Heart right ventricle (tissue), 16 donors: ENCODE measurements around the gene CPED1. TPM values are rescaled to one million over a fixed set of nuclear protein-coding genes. Genes with fewer than 3 reads are reported as not detected.

Experiments
- ATAC-seq, 8 donors: fragments of 200-7000 bp; cut with Tn5 transposase; one replicate each; pipeline ENCODE4 v1.9.1; 2020; ENCODE audit warnings: mild to moderate bottlenecking in 8 of 8, moderate library complexity in 8 of 8, moderate number of reproducible peaks in 1 of 8
- DNase-seq, 2 donors: peaks; one replicate each; pipeline ENCODE4 v3.0.0-alpha.2; 2020
- H3K27ac ChIP-seq, 10 donors: fragments of 200-600 bp; sonication (generic) in 2 of 10; one replicate each; pipeline versions ENCODE4 v1.5.0 to v1.8.0; 2020 to 2022; ENCODE audit warnings: mild to moderate bottlenecking in 3 of 10
- H3K27me3 ChIP-seq, 7 donors: fragments of 200-600 bp; one replicate each; pipeline ENCODE4 v1.8.0; 2021 to 2022; ENCODE audit warnings: mild to moderate bottlenecking in 2 of 7
- H3K36me3 ChIP-seq, 9 donors: fragments of 200-600 bp; sonication (generic) in 1 of 9; one replicate each; pipeline versions ENCODE4 v1.5.0 to v1.8.0; 2020 to 2022; ENCODE audit warnings: mild to moderate bottlenecking in 2 of 9
- H3K4me1 ChIP-seq, 9 donors: fragments of 200-600 bp; sonication (generic) in 1 of 9; one replicate each; pipeline versions ENCODE4 v1.5.0 to v1.8.0; 2020 to 2022; ENCODE audit warnings: mild to moderate bottlenecking in 4 of 9
- H3K4me3 ChIP-seq, 10 donors: fragments of 200-600 bp; sonication (generic) in 2 of 10; one replicate each; pipeline versions ENCODE4 v1.5.0 to v1.8.0; 2020 to 2022; ENCODE audit warnings: mild to moderate bottlenecking in 7 of 10, moderate library complexity in 2 of 10
- H3K9me3 ChIP-seq, 11 donors: fragments of 200-600 bp in 10 of 11; sonication (generic) in 2 of 11; one replicate each; pipeline versions ENCODE4 v1.5.0 to v1.8.0; 2013 to 2022; ENCODE audit warnings: mild to moderate bottlenecking in 2 of 11, control low read depth in 1 of 11, moderate library complexity in 1 of 11
- CTCF ChIP-seq, 9 donors: fragments of 200-600 bp; sonication (generic) in 2 of 9; IDR thresholded peaks; one replicate each; pipeline versions ENCODE4 v1.5.0 to v1.8.0; 2021 to 2022; ENCODE audit warnings: antibody characterized with exemption in 9 of 9, mild to moderate bottlenecking in 5 of 9, moderate library complexity in 1 of 9
- WGBS, 2 donors: extraction: QIAGEN DNeasy Blood & Tissue Kit; methylation state at CpG; one replicate each; pipeline ENCODE4 v1.1.7; 2013; ENCODE audit warnings: inconsistent platforms in 1 of 2; 5-methylcytosine and 5-hydroxymethylcytosine counted together
- intact Hi-C, 10 donors: fragments of 100-400 bp; cut with DNase I; formaldehyde crosslinking; loops; one replicate each; pipeline versions ENCODE4 v1.11.1 to v1.14.2; 2022
- polyA plus RNA-seq, 2 donors: library from polyadenylated mRNA; stranded (reverse); fragments of 200-250 nt; gene quantifications; one replicate each; pipeline ENCODE4 v1.2.3, GENCODE V29; 2013
- total RNA-seq, 10 donors: library from RNA; stranded (reverse); fragmentation: NEBNext Ultra II Directional in 3 of 10; extraction: Animal tissue kit (Norgen Biotek cat#: 25700) in 3 of 10; gene quantifications; one replicate each; pipeline versions ENCODE4 v1.2.1 to v1.2.4, GENCODE V29; 2021 to 2023
- donor health status: Arrhythmogenic right ventricular cardiomyopathy.
- donor health status: ischemic (EF 13 %, LVEDD 7.1; RV severe dilation, severe dysfunction).
- donor health status: healthy with polysubstance abuse.
- donor health status: DM: no; HTN: yes; CAD: no.
- donor health status: DM: no; HTN: no; CAD: no.
- donor health status: ischemic (EF 25% LVEDD 6.9; RV normal size, moderate dysfunction).
- donor health status: ischemic (EF 25% LVEDD 5.7; RV mildly dilated, moderate dysfunction).
- donor health status: healthy.
- donor health status: DM: yes; HTN: yes; CAD: no.
- donor health status: Ischemic cardiomyopathy.
- donor health status: ischemic (EF 35%, LVEDD 5.7; RV mildly dilated, moderate dysfunction).
- donor health status: nonischemic (EF 11% LVEDD 7.7; RV severe dilation, severe dysfunction).
- donor health status: DM: yes; HTN: yes; CAD: no.
- donor health status: PGD.
- donor health status: ischemic (EF 29% LVEDD 5.4; RV normal size, mild dysfunction).
- donor health status: nonischemic (EF 23%, LVEDD 6.1; RV moderate dilation, normal function).

Gene CPED1
- total and polyA plus RNA-seq, 12 donors = 3.9 to 56.5 (median 31.2) TPM

GRCh38 chr7:121186746-121187145 lies 198.2 kb downstream of the CPED1 start:
- Histone ChIP-seq H3K36me3 (no peaks in the 10 kb centered on the region), H3K27me3 (no peaks in the 10 kb centered on the region), H3K4me3 (no peak overlapping the region), H3K27ac (no peak overlapping the region), H3K9me3 (peaks cover 0 to 6% (median 0%) of the 10 kb centered on the region in 11 donors), H3K4me1 (peaks cover 0 to 11% (median 4%) of the 10 kb centered on the region in 9 donors)
- 86 to 88% methylated on average over 1 of the region's 1 CpG for WGBS, 2 donors
- intact Hi-C loops = no loop called here
- TF ChIP-seq CTCF (IDR thresholded peaks at IDR 0.05) = no peak
- ATAC-seq (no peak), DNase-seq (no peak)

GRCh38 chr7:121187222-121187621 lies 198.7 kb downstream of the CPED1 start:
- 92 to 96% methylated on average over 3 of the region's 3 CpGs for WGBS, 2 donors
- Histone ChIP-seq H3K27me3 (no peaks in the 10 kb centered on the region), H3K27ac (no peak overlapping the region), H3K4me3 (no peak overlapping the region), H3K9me3 (peaks cover 0 to 6% (median 0%) of the 10 kb centered on the region in 11 donors), H3K4me1 (peaks cover 0 to 12% (median 4%) of the 10 kb centered on the region in 9 donors), H3K36me3 (no peaks in the 10 kb centered on the region)
- no peak for TF ChIP-seq CTCF (IDR thresholded peaks at IDR 0.05)
- no peak for DNase-seq
- no peak for ATAC-seq
- intact Hi-C loops = no loop called here

GRCh38 chr7:121187676-121188075 lies 199.2 kb downstream of the CPED1 start:
- Histone ChIP-seq H3K27me3 (no peaks in the 10 kb centered on the region), H3K4me3 (no peak overlapping the region), H3K27ac (no peak overlapping the region), H3K9me3 (peaks cover 0 to 6% (median 0%) of the 10 kb centered on the region in 11 donors), H3K36me3 (no peaks in the 10 kb centered on the region), H3K4me1 (peaks cover 0 to 7% (median 1%) of the 10 kb centered on the region in 9 donors)
- intact Hi-C loops = no loop called here
- ATAC-seq = no peak
- no peak for DNase-seq
- no peak for TF ChIP-seq CTCF (IDR thresholded peaks at IDR 0.05)

GRCh38 chr7:121192834-121193233 lies 204.3 kb downstream of the CPED1 start:
- TF ChIP-seq CTCF (IDR thresholded peaks at IDR 0.05) = no peak
- DNase-seq = no peak
- Histone ChIP-seq H3K27ac (no peak overlapping the region), H3K36me3 (no peaks in the 10 kb centered on the region), H3K4me3 (no peak overlapping the region), H3K4me1 (peaks cover 0 to 28% (median 13%) of the 10 kb centered on the region in 9 donors), H3K27me3 (no peaks in the 10 kb centered on the region), H3K9me3 (peaks cover 0 to 6% (median 0%) of the 10 kb centered on the region in 11 donors)
- 95 to 97% methylated on average over 3 of the region's 3 CpGs for WGBS, 2 donors
- ATAC-seq = no peak
- intact Hi-C loops = no loop called here
